GM19467 (cell line): ENCODE data around the gene DPYD.

Experiments used
- ATAC-seq: cut with Tn5 transposase; IDR thresholded peaks from one replicate; pipeline ENCODE4 v1.9.1; 2021; ENCODE audit warnings: mild to moderate bottlenecking, moderate library complexity; ENCODE audit not compliant: unreplicated experiment

The DPYD gene

DNA sequence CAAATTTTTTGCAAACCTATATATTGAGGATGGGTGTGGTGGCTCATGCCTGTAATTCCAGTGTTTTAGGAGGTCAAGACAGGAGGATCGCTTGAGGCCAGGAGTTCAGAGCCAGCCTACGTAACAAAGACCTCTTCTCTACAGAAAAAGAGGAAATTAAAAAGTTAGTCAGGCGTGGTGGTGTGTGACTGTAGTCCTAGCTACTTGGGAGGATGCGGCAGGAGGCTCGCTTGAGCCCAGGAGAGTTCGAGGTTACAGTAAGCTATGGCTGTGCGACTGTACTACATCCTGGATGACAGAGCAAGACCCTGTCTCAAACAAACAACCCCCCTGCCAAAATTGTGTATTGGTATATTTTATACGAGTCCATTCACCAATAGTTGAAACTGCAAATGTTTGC lies 589.7 kb downstream of the DPYD start:
- ATAC-seq: no peak

GRCh38 chr1:97314685-97315084 lies 606.1 kb downstream of the DPYD start:
- ATAC-seq: no peak

GRCh38 chr1:97308131-97308530 lies 612.7 kb downstream of the DPYD start:
- ATAC-seq: no peak

- ATAC-seq: no peak
These were observed 613.3 kb downstream of the DPYD start for GRCh38 chr1:97307568-97307967.

- ATAC-seq: no peak
These were observed 613.7 kb downstream of the DPYD start for GRCh38 chr1:97307151-97307550.

- no peak for ATAC-seq
These were observed 614.3 kb downstream of the DPYD start for GRCh38 chr1:97306504-97306903.

GRCh38 chr1:97304366-97304765 lies 616.5 kb downstream of the DPYD start:
- no peak for ATAC-seq

DNA sequence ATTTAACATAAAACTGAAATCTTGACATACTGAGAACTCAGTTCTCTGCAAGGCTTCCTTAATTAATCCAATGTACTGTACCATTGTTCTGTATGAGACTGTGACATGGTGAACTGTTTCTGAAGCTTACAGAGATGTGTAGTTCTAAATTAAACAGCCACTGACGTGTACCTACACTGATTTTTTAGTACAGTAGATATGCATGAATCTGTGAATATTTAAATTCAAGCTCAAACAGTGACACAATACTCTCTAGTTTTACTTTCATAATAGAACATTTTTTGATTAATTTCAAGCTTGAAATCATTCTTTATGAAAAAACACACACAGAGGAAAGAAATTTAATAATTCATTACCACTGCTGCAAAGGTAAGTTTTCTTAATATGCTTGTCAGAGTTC lies 621.9 kb downstream of the DPYD start:
- no peak for ATAC-seq

GRCh38 chr1:97297611-97298010 lies 623.2 kb downstream of the DPYD start:
- no peak for ATAC-seq

- no peak for ATAC-seq
These were observed 638.9 kb downstream of the DPYD start for GRCh38 chr1:97281962-97282361.

DNA sequence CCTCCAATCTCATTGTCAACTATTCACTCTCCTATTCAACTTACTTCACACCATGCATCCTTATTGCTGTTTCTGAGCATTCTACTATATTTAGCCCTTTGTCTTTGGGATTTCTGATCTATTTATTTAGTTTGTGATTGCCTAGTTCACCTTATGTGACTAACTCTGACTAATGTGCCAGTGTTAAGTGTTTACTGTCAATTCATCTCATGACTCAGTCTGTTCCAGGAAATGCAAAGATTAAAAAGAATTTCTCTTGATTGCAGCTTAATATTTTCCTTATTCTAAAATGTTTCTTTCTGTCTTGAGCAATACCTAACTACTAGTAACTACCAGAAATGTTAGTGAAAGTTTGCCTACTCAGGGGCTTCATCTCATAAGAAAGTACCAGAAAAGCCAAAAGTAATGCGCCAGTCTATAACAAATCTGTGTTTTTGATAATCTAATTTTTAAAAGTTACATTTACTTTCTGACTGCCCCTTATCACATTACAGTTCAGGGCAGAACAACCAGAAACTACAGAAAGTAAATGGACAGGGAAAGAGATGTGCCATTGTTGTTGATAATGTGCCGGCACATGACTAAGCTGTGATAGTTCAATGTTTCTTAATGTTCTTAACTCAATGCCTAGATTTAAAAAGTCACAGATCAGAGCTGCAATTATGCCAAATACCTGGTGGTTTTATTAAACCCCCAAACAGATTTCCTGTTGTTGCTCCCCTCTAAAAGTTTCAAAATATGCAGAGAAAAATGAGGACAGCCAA lies 642.8 kb downstream of the DPYD start:
- ATAC-seq: no peak

DNA sequence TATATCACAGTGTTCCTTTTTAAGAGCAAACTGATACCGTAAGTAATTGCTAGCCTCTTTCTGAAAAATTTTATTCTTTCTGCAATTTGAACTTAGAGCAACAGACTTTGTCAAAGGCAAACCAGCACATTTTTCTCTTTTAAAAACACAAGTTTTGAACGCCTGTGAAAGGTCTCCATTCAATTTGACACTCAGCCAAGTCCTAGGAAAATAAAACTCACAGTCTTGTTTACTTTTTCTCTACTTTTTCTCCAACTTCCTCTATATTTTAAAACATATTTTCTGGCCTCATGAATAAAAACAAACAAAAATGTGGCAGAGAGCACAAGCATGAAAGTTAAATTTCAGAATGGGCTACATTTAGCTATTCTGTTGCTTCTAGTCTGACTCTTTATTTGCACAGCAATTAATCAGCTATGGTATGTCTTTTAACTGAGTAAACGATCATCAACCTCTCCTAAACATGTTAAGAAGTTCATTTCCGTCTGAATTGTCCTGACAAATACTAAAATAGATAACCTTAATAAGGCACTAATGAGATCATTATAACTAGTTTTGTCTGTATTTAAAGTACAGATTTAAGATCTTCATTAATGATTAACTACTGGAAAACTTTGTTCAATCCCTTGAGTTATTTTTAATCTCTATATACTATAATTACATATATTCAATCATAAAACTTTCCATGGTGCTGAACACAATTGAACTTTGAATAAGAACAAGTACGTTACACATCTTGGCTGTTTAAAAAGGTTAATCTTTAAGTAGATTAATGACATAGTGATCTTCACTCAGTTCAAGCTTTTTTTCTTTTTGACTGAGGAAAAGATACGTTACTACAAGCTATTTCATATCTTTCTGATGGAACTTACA lies 648.7 kb downstream of the DPYD start:
- ATAC-seq: no peak

GRCh38 chr1:97270508-97271307 lies 650.1 kb downstream of the DPYD start:
- ATAC-seq: no peak

DNA sequence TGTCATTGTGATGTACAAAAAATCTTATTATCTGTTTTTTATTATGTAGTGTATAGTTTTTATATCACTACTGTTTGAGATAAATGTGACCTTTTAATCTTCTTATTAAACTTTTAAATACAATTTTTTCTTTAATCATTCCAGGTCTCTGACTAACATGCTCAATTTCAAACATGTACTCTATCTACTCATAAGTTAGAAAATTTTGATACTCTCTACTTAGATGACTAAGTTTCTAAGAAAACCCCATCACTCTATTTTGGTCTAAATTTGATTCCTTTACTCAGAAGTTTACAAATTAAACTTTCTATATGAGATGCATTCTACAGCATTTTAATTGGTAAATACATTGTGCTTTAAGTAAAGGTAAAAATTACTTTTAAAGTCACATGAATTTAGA lies 655.2 kb downstream of the DPYD start:
- no peak for ATAC-seq

DNA sequence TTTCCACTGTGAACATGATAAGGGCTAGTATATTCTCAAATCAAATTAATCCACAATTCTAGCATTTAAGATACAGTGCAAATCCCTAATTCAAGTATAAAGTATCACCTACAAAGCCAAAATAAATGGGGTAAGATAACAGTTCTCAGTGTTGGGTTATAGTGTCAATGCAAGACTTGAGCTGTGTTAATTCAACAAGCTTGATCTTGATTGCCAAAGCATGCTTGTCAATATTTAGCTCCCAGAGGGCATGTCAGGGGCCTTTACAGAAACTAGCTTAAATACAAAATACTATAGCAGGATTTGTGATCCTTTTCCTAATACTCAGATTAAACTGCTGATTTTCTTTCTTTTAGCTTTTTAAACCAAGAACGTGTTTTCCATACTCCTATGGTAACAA lies 658.0 kb downstream of the DPYD start:
- no peak for ATAC-seq

GRCh38 chr1:97258597-97258996 lies 662.2 kb downstream of the DPYD start:
- ATAC-seq: no peak

- no peak for ATAC-seq
These were observed 665.9 kb downstream of the DPYD start for GRCh38 chr1:97254731-97255463.

DNA sequence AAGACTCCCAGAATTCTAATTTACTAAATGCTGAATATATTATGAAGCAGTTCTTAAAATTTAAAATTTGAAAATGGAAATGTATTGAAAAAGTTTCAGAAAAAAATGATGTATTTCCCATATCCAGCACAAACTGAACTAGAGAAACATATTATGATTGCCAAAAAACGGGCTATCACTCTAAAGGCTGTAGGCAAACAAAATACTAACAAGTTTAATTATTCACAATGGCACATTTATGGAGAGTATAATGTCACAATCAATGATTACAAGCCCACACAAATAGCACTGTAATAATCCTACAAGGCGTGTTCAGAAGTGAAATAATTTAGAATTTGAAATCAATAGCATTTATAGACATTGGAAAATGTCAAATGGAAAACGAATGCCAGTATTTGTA lies 667.9 kb downstream of the DPYD start:
- ATAC-seq: no peak

DNA sequence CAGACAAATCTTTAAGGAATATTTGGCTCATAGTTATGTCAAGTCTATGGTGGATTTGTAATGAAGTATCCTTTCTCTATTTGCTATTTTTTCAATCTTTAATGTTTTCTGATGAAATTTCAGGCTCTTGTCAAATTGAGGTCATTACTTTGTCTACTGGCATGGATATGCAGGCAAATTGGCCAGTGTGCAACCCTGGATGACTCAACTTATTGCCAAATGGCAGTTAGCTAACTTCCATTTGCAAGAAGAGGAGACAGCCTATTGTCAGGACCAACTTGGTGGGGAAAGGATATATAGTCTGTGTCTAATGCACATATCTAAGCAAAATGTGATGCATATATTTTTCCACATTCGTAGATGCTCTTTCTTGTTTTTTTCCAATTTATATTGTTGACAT lies 668.8 kb downstream of the DPYD start:
- no peak for ATAC-seq

DNA sequence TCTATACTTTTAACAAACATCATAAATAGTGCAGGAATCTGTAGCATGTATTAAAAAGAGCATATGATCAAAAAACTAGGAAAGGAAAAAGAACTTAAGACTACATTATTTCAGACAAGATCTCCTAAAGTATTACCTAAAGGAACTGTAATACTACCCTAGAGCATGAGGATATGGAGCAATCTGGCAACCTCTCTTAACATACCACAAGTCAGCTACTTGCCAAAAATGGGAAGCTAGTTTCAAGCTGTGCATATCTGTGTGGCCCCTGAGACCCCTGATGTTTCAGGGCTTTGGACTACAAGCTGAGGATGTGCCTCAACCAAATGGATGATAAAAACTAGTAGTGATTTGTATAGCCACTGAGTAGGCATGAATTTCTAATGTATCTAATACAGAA lies 673.6 kb downstream of the DPYD start:
- ATAC-seq: no peak

GRCh38 chr1:97245682-97246081 lies 675.2 kb downstream of the DPYD start:
- ATAC-seq: no peak
